Endothelial cell of umbilical vein (primary cell): ENCODE results near the gene TCEANC. TPM values are rescaled to one million over a fixed set of nuclear protein-coding genes. Genes with fewer than 3 reads are reported as not detected.

ENCODE experiments used
- BruUV-seq: library from RNA; stranded (reverse); fragments of 400-500 nt; replicated peaks from 2 replicates; lab custom pipeline; 2021; lab: Mats Ljungman, UMichigan
- CTCF ChIA-PET: fragments of 300-600, 350-600 bp; sonication (Branson Sonifier 250); formaldehyde crosslinking; loops from one replicate; lab custom pipeline; 2021; ENCODE audit warnings: antibody characterized with exemption, inconsistent platforms; lab: Charles Lee
- POLR2A ChIA-PET: fragments of 300-600, 350-600 bp; sonication (Branson Sonifier 250); formaldehyde crosslinking; loops from one replicate; lab custom pipeline; 2021; ENCODE audit warnings: antibody characterized with exemption, inconsistent platforms; lab: Charles Lee
- DNase-seq: peaks from one replicate; pipeline ENCODE4 v3.0.0-alpha.2; 2011; ENCODE audit warnings: low read depth, low spot score
- FAIRE-seq: peaks from 2 replicates; lab custom pipeline; 2011; peaks lifted over from hg19 to GRCh38; lab: Jason Lieb, UNC
- H2AFZ ChIP-seq: 2 replicates; pipeline ENCODE4 v1.6.0; 2012; ENCODE audit warnings: low read depth, low read length, control low read depth, inconsistent platforms
- H3K27ac ChIP-seq: 2 replicates; pipeline ENCODE4 v1.5.1; 2011; ENCODE audit warnings: low read depth, mild to moderate bottlenecking, control low read depth, low read length, moderate library complexity; ENCODE audit not compliant: insufficient read depth
- H3K27me3 ChIP-seq, 2 experiments: 2 replicates each; pipeline versions ENCODE4 v1.6.0 to v1.6.1; 2011; ENCODE audit warnings: low read length in 2 of 2, mixed read lengths in 1 of 2; ENCODE audit not compliant: control insufficient read depth in 2 of 2, insufficient read depth in 2 of 2
- H3K36me3 ChIP-seq, 2 experiments: 2 replicates in 1 of 2; 3 replicates in 1 of 2; pipeline ENCODE4 v1.5.1; 2011; ENCODE audit warnings: low read length in 2 of 2, mild to moderate bottlenecking in 1 of 2, moderate library complexity in 1 of 2; ENCODE audit not compliant: control insufficient read depth in 2 of 2, insufficient read depth in 2 of 2; ENCODE audit errors: extremely low read depth in 1 of 2
- H3K4me1 ChIP-seq: 3 replicates; pipeline ENCODE4 v1.5.1; 2011; ENCODE audit warnings: mild to moderate bottlenecking, low read length; ENCODE audit not compliant: control insufficient read depth, insufficient read depth; ENCODE audit errors: extremely low read depth
- H3K4me2 ChIP-seq: 2 replicates; pipeline ENCODE4 v1.6.1; 2011; ENCODE audit warnings: low read length, control low read depth, mixed read lengths; ENCODE audit not compliant: insufficient read depth
- H3K4me3 ChIP-seq, 3 experiments: fragments of 200-600 bp in 1 of 3; sonication (generic), shearing (Covaris generic) in 1 of 3; replicated peaks in 1 of 3; 2 replicates each; pipeline ENCODE4 v1.5.1; 2011 to 2016; ENCODE audit warnings: control low read depth in 3 of 3, low read length in 3 of 3, mild to moderate bottlenecking in 2 of 3, inconsistent platforms in 1 of 3, low read depth in 1 of 3, moderate library complexity in 1 of 3; ENCODE audit not compliant: insufficient read depth in 1 of 3
- H3K79me2 ChIP-seq: 2 replicates; pipeline ENCODE4 v1.6.0; 2012; ENCODE audit warnings: low read length, inconsistent platforms; ENCODE audit not compliant: control insufficient read depth, insufficient read depth
- H3K9ac ChIP-seq: replicated peaks from 2 replicates; pipeline ENCODE3; 2011; ENCODE audit warnings: low read length, control low read depth; ENCODE audit not compliant: insufficient read depth; ENCODE audit errors: extremely low read depth
- H3K9me1 ChIP-seq: replicated peaks from 3 replicates; pipeline ENCODE4 v1.6.0; 2011; ENCODE audit warnings: mild to moderate bottlenecking, low read length; ENCODE audit not compliant: control insufficient read depth, insufficient read depth; ENCODE audit errors: extremely low read depth
- H3K9me3 ChIP-seq: replicated peaks from 2 replicates; pipeline ENCODE4 v1.5.1; 2012; ENCODE audit warnings: low read length, inconsistent platforms; ENCODE audit not compliant: control insufficient read depth, insufficient read depth
- H4K20me1 ChIP-seq: replicated peaks from 2 replicates; pipeline ENCODE3; 2011; ENCODE audit warnings: mild to moderate bottlenecking, low read length; ENCODE audit not compliant: control insufficient read depth, insufficient read depth; ENCODE audit errors: extremely low read depth
- EZH2 ChIP-seq: IDR thresholded peaks from 2 replicates; pipeline ENCODE4 v1.6.1; 2012; ENCODE audit warnings: borderline replicate concordance, low read depth, mild to moderate bottlenecking, moderate library complexity, low read length, inconsistent platforms; ENCODE audit not compliant: severe bottlenecking
- FOS ChIP-seq: IDR thresholded peaks from 2 replicates; pipeline ENCODE4 v1.6.1; 2011; ENCODE audit warnings: mild to moderate bottlenecking, low read length, moderate library complexity, borderline replicate concordance; ENCODE audit not compliant: insufficient read depth
- GATA2 ChIP-seq: IDR thresholded peaks from 2 replicates; pipeline ENCODE4 v1.7.0; 2011; ENCODE audit warnings: low read depth, mild to moderate bottlenecking, moderate library complexity, mixed read lengths, low read length; ENCODE audit not compliant: insufficient read length, insufficient read depth
- JUN ChIP-seq: IDR thresholded peaks from 2 replicates; pipeline ENCODE4 v1.6.1; 2011; ENCODE audit warnings: borderline replicate concordance, low read depth; ENCODE audit not compliant: insufficient read length, insufficient read depth
- MYC ChIP-seq: IDR thresholded peaks from one replicate; pipeline ENCODE4 v1.6.1; 2011; ENCODE audit warnings: mild to moderate bottlenecking, low read depth, low read length
- POLR2A ChIP-seq: IDR thresholded peaks from 2 replicates; pipeline ENCODE4 v1.6.1; 2012; ENCODE audit warnings: low read depth, mild to moderate bottlenecking, control low read depth, low read length
- POLR2AphosphoS5 ChIP-seq: IDR thresholded peaks from 2 replicates; pipeline ENCODE4 v1.6.1; 2012; ENCODE audit warnings: low read depth, mild to moderate bottlenecking, control low read depth, low read length, moderate library complexity; ENCODE audit not compliant: insufficient read depth
- dilution Hi-C: fragments of 300-500 bp; cut with MboI; formaldehyde crosslinking; loops from one replicate; pipeline ENCODE4 v1.15.0; 2019; ENCODE audit warnings: low sequenced_read_pairs; ENCODE audit not compliant: extremely low pct_ligation_motif_present
- intact Hi-C: fragments of 100-400 bp; cut with micrococcal nuclease; formaldehyde crosslinking; loops from one replicate; pipeline ENCODE4 v1.10.0; 2022
- polyA plus RNA-seq, 4 experiments: library from polyadenylated mRNA; depleted of rRNA in 3 of 4; stranded (reverse) in 3 of 4; unstranded in 1 of 4; fragments of >200 nt; gene quantifications; 2 replicates each; pipeline versions ENCODE4 v1.2.1 to v1.2.3, GENCODE V29; 2011 to 2012; ENCODE audit warnings: missing spikeins in 1 of 4
- total RNA-seq: library from RNA; stranded (reverse); gene quantifications from 2 replicates; pipeline ENCODE4 v1.2.3, GENCODE V29; 2021
- TF ChIP-seq, protein P1 (sequence below): IDR thresholded peaks from 2 replicates; pipeline ENCODE4 v1.6.1; 2011; ENCODE audit not compliant: insufficient read depth, insufficient read length
- TF ChIP-seq, protein P2 (sequence below), 2 donors: IDR thresholded peaks; 1 replicate in 1 of 2; 2 replicates in 1 of 2; pipeline ENCODE4 v1.5.1; 2011; ENCODE audit warnings: low read length in 2 of 2, mild to moderate bottlenecking in 2 of 2, moderate library complexity in 2 of 2, control low read depth in 1 of 2, inconsistent platforms in 1 of 2, low read depth in 1 of 2; ENCODE audit not compliant: insufficient read depth in 1 of 2; ENCODE audit errors: extremely low read depth in 1 of 2

The TCEANC gene
- total and polyA plus RNA-seq, 2 donors (not counting 3 experiments of a cell fraction or from before 2014, with no cell fraction given): 0.32 to 0.75 TPM

DNA sequence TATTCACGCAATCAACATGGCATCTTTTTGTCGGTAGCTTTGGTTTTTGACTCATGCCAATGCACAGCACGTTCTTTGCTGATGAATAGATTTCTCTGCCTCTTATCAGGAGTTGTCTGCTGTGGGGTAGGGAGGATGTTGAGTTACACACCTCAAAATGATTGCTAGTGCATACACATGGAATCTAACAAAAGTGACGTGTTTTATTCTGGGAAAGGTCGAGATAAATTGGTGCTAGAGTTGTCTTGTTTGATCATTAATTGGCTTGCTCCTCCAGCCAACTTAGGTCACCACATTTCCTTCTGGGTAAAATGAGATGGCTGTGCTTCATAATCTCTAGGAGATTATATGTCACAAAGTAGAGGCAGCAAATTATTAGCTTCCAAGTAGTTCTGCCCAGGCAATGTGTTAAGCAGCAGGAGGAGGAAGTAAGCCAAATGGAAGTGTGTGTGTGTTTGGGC lies 39.9 kb downstream of the TCEANC start:
- no TSS peak for BruUV-seq
- no peaks in the 10 kb centered on the region for H3K36me3 ChIP-seq
- no peak overlapping the region for H3K27ac ChIP-seq
- H3K9me1 ChIP-seq: no peaks in the 10 kb centered on the region
- no peak for FAIRE-seq
- CTCF ChIA-PET: no interaction called here
- H3K4me3 ChIP-seq: no peak overlapping the region
- POLR2A ChIA-PET: no interaction called here
- no peak overlapping the region for H3K4me2 ChIP-seq
- no peak overlapping the region for H2AFZ ChIP-seq
- peaks cover 67% of the 10 kb centered on the region for H3K79me2 ChIP-seq
- H3K9me3 ChIP-seq: no peaks in the 10 kb centered on the region
- H3K27me3 ChIP-seq: no peaks in the 10 kb centered on the region
- no peak for DNase-seq
- peaks cover 3% of the 10 kb centered on the region for H4K20me1 ChIP-seq
- dilution Hi-C loops: no loop called here
- peaks cover 17% of the 10 kb centered on the region for H3K4me1 ChIP-seq
- TF ChIP-seq, protein P1, sequence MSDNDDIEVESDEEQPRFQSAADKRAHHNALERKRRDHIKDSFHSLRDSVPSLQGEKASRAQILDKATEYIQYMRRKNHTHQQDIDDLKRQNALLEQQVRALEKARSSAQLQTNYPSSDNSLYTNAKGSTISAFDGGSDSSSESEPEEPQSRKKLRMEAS: no peak
- TF ChIP-seq POLR2A (no peak), JUN (no peak), POLR2AphosphoS5 (no peak), FOS (no peak), GATA2 (no peak), MYC (no peak), EZH2 (no peak)
- TF ChIP-seq, protein P2, sequence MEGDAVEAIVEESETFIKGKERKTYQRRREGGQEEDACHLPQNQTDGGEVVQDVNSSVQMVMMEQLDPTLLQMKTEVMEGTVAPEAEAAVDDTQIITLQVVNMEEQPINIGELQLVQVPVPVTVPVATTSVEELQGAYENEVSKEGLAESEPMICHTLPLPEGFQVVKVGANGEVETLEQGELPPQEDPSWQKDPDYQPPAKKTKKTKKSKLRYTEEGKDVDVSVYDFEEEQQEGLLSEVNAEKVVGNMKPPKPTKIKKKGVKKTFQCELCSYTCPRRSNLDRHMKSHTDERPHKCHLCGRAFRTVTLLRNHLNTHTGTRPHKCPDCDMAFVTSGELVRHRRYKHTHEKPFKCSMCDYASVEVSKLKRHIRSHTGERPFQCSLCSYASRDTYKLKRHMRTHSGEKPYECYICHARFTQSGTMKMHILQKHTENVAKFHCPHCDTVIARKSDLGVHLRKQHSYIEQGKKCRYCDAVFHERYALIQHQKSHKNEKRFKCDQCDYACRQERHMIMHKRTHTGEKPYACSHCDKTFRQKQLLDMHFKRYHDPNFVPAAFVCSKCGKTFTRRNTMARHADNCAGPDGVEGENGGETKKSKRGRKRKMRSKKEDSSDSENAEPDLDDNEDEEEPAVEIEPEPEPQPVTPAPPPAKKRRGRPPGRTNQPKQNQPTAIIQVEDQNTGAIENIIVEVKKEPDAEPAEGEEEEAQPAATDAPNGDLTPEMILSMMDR (IDR thresholded peaks at IDR 0.05; ENCODE audit: extremely low read depth in 1 of 2, insufficient read depth in 1 of 2, low read depth in 1 of 2, low read length in 2 of 2): no peak
- intact Hi-C loops: no loop called here
- H3K9ac ChIP-seq: no peak overlapping the region
